Activated CD4-positive, alpha-beta T cell treated with anti-CD3 and anti-CD28 coated beads for 24 hours (primary cell): ENCODE measurements around the gene VPS26C.
A peak's percentile ranks its signal among the peaks of the same experiment; 100 is the strongest.

Experiments used
- DNase-seq, 2 donors: peaks; one replicate each; pipeline ENCODE4 v3.0.0-alpha.2; 2020; ENCODE audit warnings: low read depth in 2 of 2

Gene VPS26C

DNA sequence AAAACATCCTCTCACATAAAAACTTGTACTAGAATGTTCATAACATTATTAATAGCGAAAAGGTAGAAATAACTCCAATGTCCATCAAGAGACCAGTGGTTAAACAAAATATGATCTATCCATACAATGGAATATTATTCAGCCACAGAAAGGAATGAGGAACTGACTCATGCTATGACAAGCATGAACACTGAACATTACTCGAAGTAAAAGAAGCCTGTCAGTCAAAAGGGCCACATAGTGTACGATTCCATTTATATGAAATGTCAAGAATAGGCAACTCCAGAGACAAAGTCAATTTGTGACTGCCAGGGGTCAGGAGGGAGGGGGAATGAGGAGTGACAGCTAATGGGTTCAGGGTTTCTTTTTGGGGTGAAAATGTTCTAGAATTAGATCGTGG, 2.3 kb downstream of the VPS26C start:
- no peak for DNase-seq

DNA sequence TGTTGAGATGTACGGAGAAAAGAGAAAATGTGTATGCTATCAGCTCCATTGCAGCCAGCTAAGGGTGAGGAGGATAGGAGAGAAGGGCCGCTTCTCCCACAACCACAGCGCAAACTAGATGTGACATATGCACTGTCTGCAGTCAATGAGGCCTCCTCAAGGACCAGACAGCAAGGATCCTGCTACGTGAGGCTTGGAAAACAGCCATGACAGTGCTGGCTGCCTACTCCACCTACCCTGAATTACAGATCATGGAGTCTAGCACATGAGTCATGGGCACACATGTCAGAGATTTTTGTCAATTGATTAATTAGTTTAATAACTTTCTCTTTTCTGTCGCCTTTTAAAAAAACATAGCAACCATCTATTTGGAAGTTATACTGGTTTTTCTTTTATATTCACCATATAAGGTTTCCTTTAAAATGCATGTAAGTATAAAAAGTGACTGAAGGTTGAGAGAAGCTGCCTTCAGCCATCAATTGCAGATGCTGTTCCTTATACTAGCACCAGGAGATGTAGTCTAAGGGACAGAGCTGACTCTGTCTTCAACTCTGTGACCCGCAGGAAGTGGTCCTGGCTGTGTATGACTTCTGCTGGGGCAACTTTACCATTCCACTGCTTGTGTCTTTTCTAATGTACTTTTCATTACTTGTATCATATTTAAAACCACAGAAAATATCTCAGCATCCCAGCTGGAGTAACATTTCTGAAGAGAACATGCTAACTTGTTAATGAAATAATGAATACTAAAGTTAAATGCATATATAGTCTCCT, 3.1 kb downstream of the VPS26C start:
- DNase-seq, result no peak

DNA sequence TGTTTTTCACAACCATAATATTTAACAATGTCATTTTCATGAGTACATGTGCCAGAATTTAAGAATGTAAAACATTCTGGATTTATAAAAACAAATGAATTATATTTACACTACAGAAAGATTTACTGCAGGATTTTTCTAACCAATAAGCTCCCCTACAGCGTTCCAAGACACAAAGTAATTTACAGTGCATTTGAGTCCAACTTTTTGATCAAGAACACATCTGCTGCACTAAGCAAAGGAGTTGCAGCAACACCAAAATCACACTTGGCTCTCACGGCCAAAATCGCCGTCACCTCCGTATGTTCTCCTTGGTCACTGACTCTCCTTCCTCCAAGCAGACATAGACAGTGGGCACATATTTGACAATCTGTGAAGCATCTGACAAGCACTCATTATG, 7.7 kb downstream of the VPS26C start:
- DNase-seq, result no peak

GRCh38 chr21:37257967-37258877, 8.9 kb downstream of the VPS26C start:
- peak; percentile 66 to 70 for DNase-seq

- DNase-seq, result no peak
Observed at GRCh38 chr21:37257511-37257966, 9.6 kb downstream of the VPS26C start.

DNA sequence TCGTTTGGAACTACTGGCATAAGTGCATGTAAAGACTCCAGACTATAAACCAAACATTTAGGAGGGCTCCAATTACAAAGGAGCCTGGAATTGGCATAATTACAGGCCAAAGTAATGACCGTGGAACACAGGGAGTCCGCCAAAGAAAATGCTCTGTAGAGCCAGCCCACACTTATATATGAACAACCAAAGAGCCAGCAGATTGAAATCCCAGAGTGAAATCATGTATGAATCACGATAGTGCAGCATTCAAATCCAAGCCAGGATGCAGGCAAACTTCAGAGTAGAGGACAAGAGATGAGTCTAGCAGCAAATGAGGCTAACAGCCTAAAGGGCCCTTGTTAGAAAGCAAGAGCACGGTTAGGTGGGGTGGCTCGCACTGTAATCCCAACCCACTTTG, 13.1 kb downstream of the VPS26C start:
- DNase-seq, result no peak

- no peak for DNase-seq
Observed at GRCh38 chr21:37251294-37251634, 15.9 kb downstream of the VPS26C start.

DNA sequence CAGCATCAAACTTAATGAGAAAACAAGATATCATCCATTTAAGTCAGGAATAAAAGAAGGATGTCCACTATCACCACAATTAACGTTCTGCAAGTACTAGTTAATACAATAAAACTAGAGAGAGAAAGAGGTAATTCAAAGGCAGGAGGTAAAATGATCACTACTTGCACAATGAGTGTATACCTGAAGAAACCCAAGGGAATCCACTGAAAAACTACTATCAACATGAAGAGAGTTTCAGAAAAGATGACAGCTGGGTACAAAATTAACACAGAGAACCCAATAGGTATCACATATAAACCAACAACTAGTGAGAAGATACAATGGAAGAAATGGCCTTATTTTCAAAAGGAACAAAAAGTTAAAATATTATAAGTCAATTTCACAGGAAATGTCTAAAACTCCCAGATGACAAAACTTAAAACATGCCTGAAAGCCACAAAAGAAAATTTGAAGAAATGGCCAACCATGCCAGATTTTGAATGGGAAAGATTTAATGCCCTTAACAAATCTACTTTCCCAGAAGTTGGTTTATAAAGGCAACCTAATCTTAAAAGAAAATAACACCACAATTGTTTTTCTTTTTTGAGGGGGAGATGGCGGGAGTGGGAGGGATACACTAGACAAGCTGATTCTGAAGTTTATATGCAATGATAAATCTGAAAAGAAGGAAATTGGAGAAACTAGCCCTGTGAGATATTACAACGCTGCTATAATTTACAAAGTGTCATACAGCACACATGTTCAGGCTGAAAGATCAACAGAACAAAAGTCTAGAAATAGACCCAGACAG, 17.8 kb downstream of the VPS26C start:
- DNase-seq, result no peak

- DNase-seq, result no peak
Observed at GRCh38 chr21:37248298-37248697, 18.8 kb downstream of the VPS26C start.

DNA sequence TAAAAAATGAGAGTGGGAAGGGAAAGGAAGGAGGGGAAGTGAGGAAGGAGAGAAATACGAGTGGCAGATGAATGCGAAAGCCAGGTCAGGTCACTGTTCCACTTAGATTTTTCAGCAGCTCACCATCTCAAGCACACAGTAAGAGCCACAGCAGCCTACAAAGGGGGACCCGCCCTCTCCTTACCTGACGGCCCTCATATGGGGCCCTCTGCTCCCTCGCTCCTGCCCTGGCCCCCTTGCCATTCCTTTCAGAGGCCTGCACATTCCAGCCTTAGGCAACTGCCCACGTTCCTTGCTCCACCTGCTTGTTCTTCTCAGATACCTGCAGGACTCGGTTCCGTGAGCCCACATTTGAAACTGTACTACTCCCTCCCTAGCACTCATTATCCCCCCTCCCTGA, 22.0 kb downstream of the VPS26C start:
- no peak for DNase-seq

- DNase-seq, result no peak
Observed at GRCh38 chr21:37244501-37245095, 22.5 kb downstream of the VPS26C start.

GRCh38 chr21:37243961-37244360, 23.2 kb downstream of the VPS26C start:
- no peak for DNase-seq

DNA sequence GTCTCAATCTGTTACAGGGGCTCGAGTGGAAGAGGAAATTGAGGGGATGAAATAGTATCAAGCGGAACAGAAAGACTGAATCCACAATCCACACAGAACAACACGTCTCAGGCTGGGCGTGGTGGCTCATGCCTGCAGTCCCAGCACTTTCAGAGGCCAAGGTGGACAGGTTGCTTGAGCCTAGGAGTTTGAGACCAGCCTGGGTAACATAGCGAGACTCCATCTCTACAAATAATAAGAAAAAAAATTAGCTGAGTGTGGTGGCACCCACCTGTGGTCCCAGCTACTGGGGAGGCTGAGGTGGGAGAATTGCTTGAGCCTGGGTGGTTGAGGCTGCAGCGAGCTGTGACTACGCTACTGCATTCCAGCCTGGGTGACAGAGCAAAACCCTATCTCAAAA, 25.7 kb downstream of the VPS26C start:
- DNase-seq, result no peak

DNA sequence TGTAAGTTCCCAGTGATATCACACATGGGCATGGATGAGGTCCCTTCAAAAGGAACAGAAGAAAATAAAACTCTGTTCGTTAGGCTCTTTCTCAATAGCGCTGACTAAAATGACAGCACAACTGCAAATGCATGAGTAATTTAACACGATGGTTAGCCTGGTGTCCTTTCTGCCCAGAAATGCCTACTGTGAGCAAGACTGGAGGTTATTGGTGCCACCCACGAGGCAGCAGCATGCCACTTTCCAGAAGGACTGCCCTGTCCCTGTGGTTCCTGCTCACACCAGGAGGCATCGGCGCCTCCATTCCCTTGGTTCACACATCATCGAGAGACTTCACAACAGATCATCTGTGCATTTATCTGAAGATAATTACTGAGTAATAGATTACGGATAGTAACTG, 26.2 kb downstream of the VPS26C start:
- no peak for DNase-seq

DNA sequence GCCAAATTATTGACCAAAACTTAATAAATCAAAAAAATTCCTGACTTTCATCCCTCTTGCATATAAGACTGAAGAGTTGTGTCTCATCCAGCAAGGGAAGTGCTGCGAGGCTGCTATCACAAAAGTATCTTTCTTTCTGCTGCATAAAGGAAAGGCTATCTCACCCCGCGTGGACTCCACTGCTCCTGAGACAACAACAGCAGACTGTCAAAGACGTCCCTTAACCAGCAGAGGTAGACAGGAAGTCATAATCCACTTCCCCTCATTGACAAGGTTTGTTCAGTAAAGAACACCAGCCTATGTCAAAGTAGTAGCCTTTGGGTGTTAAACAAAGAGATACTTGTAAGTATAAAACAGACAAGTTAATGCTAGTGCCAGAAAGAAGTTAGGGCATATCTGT, 29.4 kb downstream of the VPS26C start:
- no peak for DNase-seq

DNA sequence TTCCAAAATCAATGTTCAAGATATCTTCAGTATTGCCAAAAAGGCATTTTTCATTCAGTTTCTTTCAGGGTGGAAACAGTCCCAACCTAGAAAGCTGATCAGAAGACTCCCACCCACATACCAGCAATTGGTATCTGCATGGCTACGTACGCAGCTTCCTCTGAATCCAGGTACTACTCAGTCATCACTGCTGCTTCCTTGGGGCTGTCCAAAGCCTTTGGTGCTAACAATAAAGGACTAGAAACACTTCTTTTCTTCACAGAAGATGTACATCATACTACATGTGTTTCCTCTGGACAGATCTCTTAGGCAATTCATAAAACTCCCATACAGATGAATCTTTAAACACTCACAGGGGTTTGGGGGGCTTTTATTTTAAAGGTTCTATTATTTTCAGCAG, 29.8 kb downstream of the VPS26C start:
- DNase-seq, result no peak

DNA sequence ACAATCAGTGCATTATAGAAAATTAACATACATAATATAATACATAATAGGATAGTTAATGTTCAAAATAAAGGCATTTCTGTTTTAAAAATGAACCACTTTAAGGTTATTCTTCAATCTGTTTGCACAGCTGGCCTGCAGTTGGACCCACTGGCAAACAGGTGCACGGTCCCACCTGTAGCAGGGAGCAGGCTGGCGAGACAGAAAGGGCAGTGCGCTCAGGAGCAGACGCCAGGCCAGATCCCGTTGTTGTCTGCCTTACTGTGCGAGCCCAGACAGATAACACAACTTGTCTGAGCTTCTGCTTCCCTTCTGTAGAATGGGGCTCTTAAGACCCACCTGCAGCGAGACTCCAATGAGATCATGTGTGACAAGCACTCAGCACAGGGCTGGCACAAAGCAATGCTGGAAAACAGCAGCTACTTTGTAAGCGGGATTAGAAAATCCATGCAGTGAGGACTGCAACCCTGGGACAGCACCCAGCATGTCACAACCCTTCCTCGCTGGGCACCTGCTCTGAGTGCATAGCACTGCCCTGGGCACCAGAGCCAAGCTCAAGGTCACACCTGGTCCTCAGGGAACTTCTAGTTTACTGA, 33.5 kb downstream of the VPS26C start:
- DNase-seq, result no peak

DNA sequence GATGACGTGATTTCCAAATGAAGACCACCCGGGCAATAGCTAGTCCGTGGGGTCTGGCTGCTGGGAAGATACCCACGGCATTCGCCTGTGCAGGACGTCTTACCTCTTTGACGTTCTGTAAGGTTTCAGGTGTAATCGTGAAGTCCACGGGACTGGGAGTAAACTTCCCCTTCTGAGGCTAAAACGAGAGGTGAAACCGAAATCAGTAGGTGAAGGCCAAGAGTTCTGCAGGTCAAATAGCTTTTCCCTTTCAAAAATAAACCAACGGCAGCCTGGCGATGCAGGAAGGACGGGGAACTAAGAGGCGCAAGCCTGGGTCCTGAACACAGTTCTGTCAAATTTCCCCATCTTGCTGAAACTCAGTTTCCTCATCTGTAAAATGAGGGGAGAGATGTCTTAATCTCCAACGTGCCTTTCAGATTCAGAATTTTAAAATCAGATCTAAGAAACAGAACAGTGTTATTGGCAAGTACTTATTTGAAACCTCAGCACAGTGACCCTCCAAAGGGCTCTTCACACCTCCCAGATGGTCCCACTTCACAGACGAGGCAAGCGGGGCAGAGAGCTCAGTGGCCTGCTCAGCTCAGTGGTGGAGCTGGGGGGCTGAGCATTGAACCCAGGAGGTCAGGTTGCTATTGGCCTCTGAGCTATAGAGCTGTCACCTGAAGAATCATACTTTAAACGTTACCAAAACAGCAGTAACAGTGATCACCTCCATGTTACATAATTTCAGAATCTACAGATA, 34.7 kb downstream of the VPS26C start:
- DNase-seq, result no peak

GRCh38 chr21:37231671-37232070, 35.5 kb downstream of the VPS26C start:
- no peak for DNase-seq

GRCh38 chr21:37231249-37231645, 35.9 kb downstream of the VPS26C start:
- no peak for DNase-seq
